Stimulated activated naive B cell treated with anti-CD40 and anti-IgM and Interleukin-4, amounts not matched to agents 10 μg/mL and 1 μg/mL and 100 μg/mL, for 72 hours (primary cell): Measurements from ENCODE around the gene PPP2R5C.
"Not testable (repeated sequence)": the region's sequence is repeated elsewhere in the genome, so short reads cannot be mapped to it uniquely, and the experiment has no call there.

Source experiments
- ATAC-seq, 2 donors: fragments of 150-1000 bp; cut with Tn5 transposase; replicated peaks; 2 replicates each; pipeline ENCODE4 v1.10.0; 2021; ENCODE audit warnings: moderate library complexity in 1 of 2
- DNase-seq: peaks from one replicate; pipeline ENCODE4 v3.0.0; 2021
- H3K27ac Mint-ChIP-seq: one replicate; pipeline ENCODE4 v1.8.0; 2022; ENCODE audit warnings: mild to moderate bottlenecking, mixed read lengths
- H3K27me3 Mint-ChIP-seq, 2 donors: one replicate each; pipeline ENCODE4 v1.8.0; 2022; ENCODE audit warnings: mixed read lengths in 2 of 2
- H3K36me3 Mint-ChIP-seq, 2 donors: one replicate each; pipeline ENCODE4 v1.8.0; 2022; ENCODE audit warnings: mixed read lengths in 2 of 2, mild to moderate bottlenecking in 1 of 2
- H3K4me1 Mint-ChIP-seq, 2 donors: one replicate each; pipeline ENCODE4 v1.8.0; 2022; ENCODE audit warnings: mixed read lengths in 2 of 2, mild to moderate bottlenecking in 1 of 2
- H3K4me3 Mint-ChIP-seq, 2 donors: one replicate each; pipeline ENCODE4 v1.8.0; 2022; ENCODE audit warnings: mild to moderate bottlenecking in 2 of 2, mixed read lengths in 2 of 2, moderate library complexity in 1 of 2
- H3K9me3 Mint-ChIP-seq, 2 donors: one replicate each; pipeline ENCODE4 v1.8.0; 2022; ENCODE audit warnings: mixed read lengths in 2 of 2, mild to moderate bottlenecking in 1 of 2

PPP2R5C gene

GRCh38 chr14:101965770-101966722 is 204.5 kb downstream of the PPP2R5C start:
- DNase-seq (no peak), ATAC-seq (no peak)
- no peak overlapping the region for H3K27ac Mint-ChIP-seq
- peaks cover 14 to 24% of the 10 kb centered on the region in 2 donors for H3K36me3 Mint-ChIP-seq
- H3K4me3 Mint-ChIP-seq, result peak overlapping the region; percentile 94 to 98
- H3K27me3 Mint-ChIP-seq, result no peaks in the 10 kb centered on the region
- peaks cover 26 to 48% of the 10 kb centered on the region in 2 donors for H3K4me1 Mint-ChIP-seq
- no peaks in the 10 kb centered on the region for H3K9me3 Mint-ChIP-seq

DNA sequence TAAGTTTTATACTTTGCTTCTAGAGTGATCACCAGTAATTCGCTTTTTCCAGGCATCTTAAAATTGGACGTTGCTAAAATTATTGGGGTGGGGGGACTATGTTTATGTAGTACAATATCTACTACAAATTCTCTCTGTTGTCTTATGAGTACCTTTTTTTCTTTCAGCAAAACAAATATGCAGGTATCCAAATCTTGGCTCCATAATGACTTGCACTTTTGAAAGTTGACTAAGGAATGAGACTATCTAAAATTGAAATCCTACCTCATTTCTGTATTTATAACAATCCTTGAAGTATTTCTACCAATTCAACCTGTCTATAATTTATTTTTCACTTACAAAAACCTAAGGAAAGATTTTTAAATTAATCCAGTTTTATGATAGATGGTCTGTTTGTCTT is 205.2 kb downstream of the PPP2R5C start:
- Mint-ChIP-seq H3K9me3 (no peaks in the 10 kb centered on the region), H3K4me3 (peak overlapping the region in 1 of 2 donors; percentile 52), H3K27ac (no peak overlapping the region), H3K36me3 (peaks cover 14 to 24% of the 10 kb centered on the region in 2 donors), H3K4me1 (peaks cover 21 to 44% of the 10 kb centered on the region in 2 donors), H3K27me3 (no peaks in the 10 kb centered on the region)
- DNase-seq (no peak), ATAC-seq (no peak)

- ATAC-seq (no peak), DNase-seq (no peak)
- H3K27me3 Mint-ChIP-seq, result no peaks in the 10 kb centered on the region
- H3K27ac Mint-ChIP-seq, result peak overlapping the region; percentile 22
- H3K9me3 Mint-ChIP-seq, result no peaks in the 10 kb centered on the region
- peaks cover 25 to 44% of the 10 kb centered on the region in 2 donors for H3K4me1 Mint-ChIP-seq
- peaks cover 14 to 27% of the 10 kb centered on the region in 2 donors for H3K36me3 Mint-ChIP-seq
- no peak overlapping the region for H3K4me3 Mint-ChIP-seq
These were observed 206.7 kb downstream of the PPP2R5C start for GRCh38 chr14:101968186-101968585.

DNA sequence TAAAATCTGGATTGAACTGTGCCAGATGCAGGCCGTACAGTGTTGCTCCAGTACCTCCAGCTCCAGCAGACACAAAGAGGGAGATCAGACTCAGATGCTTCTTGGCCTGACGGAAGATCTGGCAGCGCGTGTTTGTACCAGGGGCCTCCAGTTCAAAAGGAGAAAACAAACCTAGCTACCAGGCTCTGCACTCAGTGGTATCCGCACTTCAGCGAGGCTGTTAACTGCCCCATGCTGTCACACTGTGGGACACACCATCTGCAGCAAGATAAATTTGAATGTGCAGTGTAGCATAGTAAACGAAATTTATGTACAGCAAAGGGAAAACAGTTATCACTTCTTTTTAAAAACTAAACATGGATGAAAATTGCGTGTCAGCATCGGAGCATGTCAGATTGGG is 208.0 kb downstream of the PPP2R5C start:
- Mint-ChIP-seq H3K27ac (peak overlapping the region; percentile 71), H3K36me3 (peaks cover 13 to 27% of the 10 kb centered on the region in 2 donors), H3K9me3 (no peaks in the 10 kb centered on the region), H3K27me3 (no peaks in the 10 kb centered on the region), H3K4me3 (peak overlapping the region in 1 of 2 donors; percentile 25), H3K4me1 (peaks cover 21 to 37% of the 10 kb centered on the region in 2 donors)
- ATAC-seq (peak in 1 of 2 donors; percentile 26), DNase-seq (no peak)

- Mint-ChIP-seq H3K36me3 (peaks cover 15 to 35% of the 10 kb centered on the region in 2 donors), H3K4me1 (peaks cover 26 to 32% of the 10 kb centered on the region in 2 donors), H3K27ac (peak overlapping the region; percentile 73), H3K27me3 (no peaks in the 10 kb centered on the region), H3K4me3 (no peak overlapping the region), H3K9me3 (no peaks in the 10 kb centered on the region)
- DNase-seq (no peak), ATAC-seq (no peak)
These were observed 209.4 kb downstream of the PPP2R5C start for GRCh38 chr14:101970830-101971400.

- not testable (repeated sequence) for H3K27ac Mint-ChIP-seq, DNase-seq, ATAC-seq, H3K9me3 Mint-ChIP-seq, H3K27me3 Mint-ChIP-seq, H3K4me3 Mint-ChIP-seq
- Mint-ChIP-seq H3K4me1 (peaks cover 26 to 32% of the 10 kb centered on the region in 2 donors), H3K36me3 (peaks cover 15 to 35% of the 10 kb centered on the region in 2 donors)
These were observed 209.9 kb downstream of the PPP2R5C start for GRCh38 chr14:101971458-101971857.

DNA sequence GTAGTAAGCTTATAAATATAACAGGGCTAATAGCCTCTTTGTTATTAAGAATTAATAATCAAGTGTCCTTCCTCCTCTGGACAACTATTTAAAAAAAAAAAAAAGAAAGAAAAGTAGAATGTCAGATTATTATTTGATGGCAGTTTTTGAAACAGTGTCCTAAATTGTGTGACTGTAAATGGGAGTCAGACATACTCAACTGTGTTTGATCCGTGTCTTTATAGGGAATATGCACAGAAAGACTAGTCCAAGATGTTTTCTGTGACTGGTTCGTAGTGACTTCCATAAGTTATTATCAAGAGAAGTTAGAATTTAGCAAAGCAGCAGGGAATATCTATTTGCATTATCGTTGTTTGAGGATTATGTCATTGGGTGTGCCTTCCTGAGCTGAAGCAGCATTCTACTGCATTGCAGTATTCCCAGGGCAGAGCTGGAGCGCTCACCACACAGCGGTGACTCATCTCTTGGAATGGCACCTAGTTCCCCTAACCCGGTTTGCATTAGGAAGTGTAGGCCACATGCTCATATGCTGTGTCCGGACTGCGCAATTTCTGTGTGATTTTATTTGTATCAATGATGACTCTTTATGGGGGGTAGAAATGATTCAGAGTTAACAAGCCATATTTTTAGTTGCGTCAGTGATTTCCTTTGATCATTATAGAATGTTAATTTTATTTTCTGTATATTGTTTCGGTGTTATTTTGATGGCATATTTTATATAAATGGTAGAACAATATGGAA is 210.8 kb downstream of the PPP2R5C start:
- DNase-seq, result no peak
- H3K9me3 Mint-ChIP-seq, result no peaks in the 10 kb centered on the region
- no peak overlapping the region for H3K27ac Mint-ChIP-seq
- no peak overlapping the region for H3K4me3 Mint-ChIP-seq
- peaks cover 16 to 36% of the 10 kb centered on the region in 2 donors for H3K36me3 Mint-ChIP-seq
- peaks cover 24 to 32% of the 10 kb centered on the region in 2 donors for H3K4me1 Mint-ChIP-seq
- no peak for ATAC-seq
- H3K27me3 Mint-ChIP-seq, result no peaks in the 10 kb centered on the region

DNA sequence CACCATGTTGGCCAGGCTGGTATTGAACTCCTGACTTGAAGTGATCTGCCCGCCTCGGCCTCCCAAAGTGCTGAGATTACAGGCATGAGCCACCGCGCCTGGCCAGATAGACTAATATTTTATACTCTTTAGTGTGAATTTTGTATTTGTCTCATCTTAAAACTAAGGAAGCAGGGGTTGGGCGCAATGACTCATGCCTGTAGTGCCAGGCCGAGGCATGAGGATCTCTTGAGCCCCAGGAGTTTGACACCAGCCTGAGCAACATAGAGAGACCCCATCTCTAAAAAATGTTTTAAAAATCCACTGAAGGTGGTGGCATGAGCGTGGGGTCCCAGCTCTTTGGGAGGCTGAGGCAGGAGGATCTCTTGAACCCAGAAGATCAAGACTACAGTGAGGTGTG is 211.8 kb downstream of the PPP2R5C start:
- H3K9me3 Mint-ChIP-seq, result no peaks in the 10 kb centered on the region
- H3K4me3 Mint-ChIP-seq, result no peak overlapping the region
- peaks cover 18 to 34% of the 10 kb centered on the region in 2 donors for H3K36me3 Mint-ChIP-seq
- H3K27ac Mint-ChIP-seq, result no peak overlapping the region
- DNase-seq (no peak), ATAC-seq (no peak)
- H3K27me3 Mint-ChIP-seq, result no peaks in the 10 kb centered on the region
- H3K4me1 Mint-ChIP-seq, result peaks cover 20 to 26% of the 10 kb centered on the region in 2 donors

DNA sequence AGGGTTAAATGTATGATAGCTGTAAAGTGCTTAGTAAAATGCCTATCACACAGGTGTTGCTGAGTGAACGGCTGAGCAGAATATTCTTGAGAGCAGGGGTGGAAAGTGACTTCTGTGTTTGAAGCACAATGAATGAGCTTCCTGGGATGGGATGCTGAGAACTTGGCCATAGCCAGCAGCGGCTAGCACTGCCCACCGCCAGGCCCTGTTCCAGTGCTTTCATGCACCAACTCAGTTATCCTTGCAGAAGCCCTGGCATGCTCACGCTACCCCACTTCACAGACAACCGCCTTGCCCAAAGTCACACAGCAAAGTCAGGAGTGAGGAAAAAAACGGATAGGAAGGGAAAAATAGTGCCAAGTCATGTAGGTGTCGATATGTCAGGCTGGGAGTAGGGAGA is 213.7 kb downstream of the PPP2R5C start:
- Mint-ChIP-seq H3K27ac (no peak overlapping the region), H3K4me1 (peaks cover 21 to 23% of the 10 kb centered on the region in 2 donors), H3K9me3 (no peaks in the 10 kb centered on the region), H3K4me3 (no peak overlapping the region), H3K27me3 (no peaks in the 10 kb centered on the region), H3K36me3 (peaks cover 22 to 37% of the 10 kb centered on the region in 2 donors)
- ATAC-seq (no peak), DNase-seq (no peak)
